Natural killer cell (primary cell): ENCODE measurements around the gene RFX4. TPM values are rescaled to one million over a fixed set of nuclear protein-coding genes. Genes with fewer than 3 reads are reported as not detected.

Experiments used
- ATAC-seq, 3 donors: fragments of 150-1000 bp in 2 of 3; fragments of 200-7000 bp in 1 of 3; cut with Tn5 transposase; 1 replicate in 1 of 3; 2 replicates in 2 of 3; pipeline ENCODE4 v1.10.0; 2021; ENCODE audit warnings: mild to moderate bottlenecking in 2 of 3, moderate library complexity in 2 of 3
- DNase-seq, 2 donors: peaks; one replicate each; pipeline versions ENCODE4 v3.0.0 to v3.0.0-alpha.2; 2013 to 2021; ENCODE audit warnings: mixed read lengths in 1 of 2
- H3K27ac ChIP-seq: one replicate; pipeline ENCODE4 v1.5.1; 2013; ENCODE audit warnings: mild to moderate bottlenecking, low read length
- H3K27me3 ChIP-seq: one replicate; pipeline ENCODE4 v1.6.1; 2013; ENCODE audit warnings: low read length; ENCODE audit not compliant: control insufficient read depth, insufficient read depth
- H3K36me3 ChIP-seq: one replicate; pipeline ENCODE4 v1.6.1; 2013; ENCODE audit warnings: low read length; ENCODE audit not compliant: control insufficient read depth, insufficient read depth
- H3K4me1 ChIP-seq: one replicate; pipeline ENCODE4 v1.6.1; 2013; ENCODE audit warnings: low read length; ENCODE audit not compliant: control insufficient read depth, insufficient read depth
- H3K4me3 ChIP-seq: one replicate; pipeline ENCODE4 v1.5.1; 2013; ENCODE audit warnings: low read length
- H3K9me3 ChIP-seq: one replicate; pipeline ENCODE4 v1.6.1; 2013; ENCODE audit warnings: low read length; ENCODE audit not compliant: control insufficient read depth, insufficient read depth
- H3K27ac Mint-ChIP-seq, 2 donors: one replicate each; pipeline ENCODE4 v1.8.0; 2022; ENCODE audit warnings: mild to moderate bottlenecking in 2 of 2, mixed read lengths in 2 of 2, moderate library complexity in 1 of 2
- H3K27me3 Mint-ChIP-seq, 2 donors: one replicate each; pipeline ENCODE4 v1.8.0; 2022; ENCODE audit warnings: low read depth in 2 of 2, mixed read lengths in 2 of 2
- H3K36me3 Mint-ChIP-seq: one replicate; pipeline ENCODE4 v1.8.0; 2022; ENCODE audit warnings: mixed read lengths
- H3K4me1 Mint-ChIP-seq, 2 donors: one replicate each; pipeline ENCODE4 v1.8.0; 2022; ENCODE audit warnings: mixed read lengths in 2 of 2
- H3K4me3 Mint-ChIP-seq: one replicate; pipeline ENCODE4 v1.8.0; 2022; ENCODE audit warnings: mild to moderate bottlenecking, moderate library complexity, mixed read lengths
- H3K9me3 Mint-ChIP-seq, 2 donors: one replicate each; pipeline ENCODE4 v1.8.0; 2022; ENCODE audit warnings: mixed read lengths in 2 of 2
- WGBS: methylation state at CpG from one replicate; pipeline ENCODE4 v1.1.7; 2013; ENCODE audit warnings: missing lambda C conversion rate; ENCODE audit not compliant: insufficient coverage; 5-methylcytosine and 5-hydroxymethylcytosine counted together
- intact Hi-C: fragments of 100-400 bp; cut with micrococcal nuclease; formaldehyde crosslinking; loops from one replicate; pipeline ENCODE4 v1.14.2; 2022
- total RNA-seq, 4 donors: library from RNA; stranded (reverse); fragments of 120-200 nt in 1 of 4; gene quantifications; one replicate each; pipeline versions ENCODE4 v1.2.3 to v1.2.4, GENCODE V29; 2013 to 2022
- TF ChIP-seq, protein P1 (sequence below): fragments of 200-600 bp; IDR thresholded peaks from one replicate; pipeline ENCODE4 v1.8.0; 2022; ENCODE audit warnings: antibody characterized with exemption

The RFX4 gene
- total RNA-seq, 3 donors from 2014 or later (not counting 1 experiment from before 2014, with no cell fraction given) = not detected

GRCh38 chr12:106631797-106632196 is 49.0 kb downstream of the RFX4 start:
- Histone ChIP-seq H3K27ac (no peak overlapping the region), H3K9me3 (no peaks in the 10 kb centered on the region), H3K36me3 (no peaks in the 10 kb centered on the region), H3K4me1 (no peaks in the 10 kb centered on the region), H3K27me3 (no peaks in the 10 kb centered on the region), H3K4me3 (no peak overlapping the region)
- Mint-ChIP-seq H3K4me3 (no peak overlapping the region), H3K27me3 (peaks cover 13 to 23% of the 10 kb centered on the region in 2 donors), H3K27ac (no peak overlapping the region), H3K4me1 (no peaks in the 10 kb centered on the region), H3K36me3 (no peaks in the 10 kb centered on the region), H3K9me3 (no peaks in the 10 kb centered on the region)
- intact Hi-C loops = no loop called here
- TF ChIP-seq, protein P1, sequence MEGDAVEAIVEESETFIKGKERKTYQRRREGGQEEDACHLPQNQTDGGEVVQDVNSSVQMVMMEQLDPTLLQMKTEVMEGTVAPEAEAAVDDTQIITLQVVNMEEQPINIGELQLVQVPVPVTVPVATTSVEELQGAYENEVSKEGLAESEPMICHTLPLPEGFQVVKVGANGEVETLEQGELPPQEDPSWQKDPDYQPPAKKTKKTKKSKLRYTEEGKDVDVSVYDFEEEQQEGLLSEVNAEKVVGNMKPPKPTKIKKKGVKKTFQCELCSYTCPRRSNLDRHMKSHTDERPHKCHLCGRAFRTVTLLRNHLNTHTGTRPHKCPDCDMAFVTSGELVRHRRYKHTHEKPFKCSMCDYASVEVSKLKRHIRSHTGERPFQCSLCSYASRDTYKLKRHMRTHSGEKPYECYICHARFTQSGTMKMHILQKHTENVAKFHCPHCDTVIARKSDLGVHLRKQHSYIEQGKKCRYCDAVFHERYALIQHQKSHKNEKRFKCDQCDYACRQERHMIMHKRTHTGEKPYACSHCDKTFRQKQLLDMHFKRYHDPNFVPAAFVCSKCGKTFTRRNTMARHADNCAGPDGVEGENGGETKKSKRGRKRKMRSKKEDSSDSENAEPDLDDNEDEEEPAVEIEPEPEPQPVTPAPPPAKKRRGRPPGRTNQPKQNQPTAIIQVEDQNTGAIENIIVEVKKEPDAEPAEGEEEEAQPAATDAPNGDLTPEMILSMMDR = no peak
- DNase-seq = no peak
- 58% methylated on average over 2 of the region's 2 CpGs for WGBS
- ATAC-seq = no peak

DNA sequence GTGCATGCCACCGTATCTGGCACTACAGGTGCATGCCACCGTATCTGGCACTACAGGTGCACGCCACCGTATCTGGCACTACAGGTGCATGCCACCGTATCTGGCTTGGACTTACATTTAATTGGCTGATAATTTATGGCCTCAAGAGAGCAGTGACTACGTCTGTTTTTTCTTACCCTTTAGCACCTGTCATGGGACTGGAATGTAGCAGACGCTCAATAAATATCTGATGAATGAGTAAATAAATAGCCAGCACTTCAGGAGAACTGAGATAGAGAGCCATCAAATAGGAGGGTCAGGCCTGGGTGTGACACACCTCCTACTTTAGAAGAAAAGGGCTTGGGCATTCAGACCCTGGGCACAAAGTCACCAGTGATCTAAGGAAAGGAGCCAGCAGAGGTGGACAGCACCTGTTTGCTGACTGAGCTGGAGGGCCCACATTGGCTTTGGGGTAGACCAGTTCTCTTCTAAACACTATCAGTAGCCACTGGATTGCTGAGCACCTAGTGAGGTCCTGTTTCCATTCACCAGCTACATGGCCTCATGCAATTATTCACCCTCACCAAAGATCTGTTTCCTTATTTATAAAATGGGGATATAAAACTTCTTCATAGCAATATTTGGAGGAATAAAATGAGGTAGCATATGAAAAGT is 50.1 kb downstream of the RFX4 start:
- H3K4me1 Mint-ChIP-seq = no peaks in the 10 kb centered on the region
- TF ChIP-seq, protein P1 = no peak
- H3K27me3 Mint-ChIP-seq = peaks cover 13 to 17% of the 10 kb centered on the region in 2 donors
- H3K27me3 ChIP-seq = no peaks in the 10 kb centered on the region
- H3K4me1 ChIP-seq = no peaks in the 10 kb centered on the region
- H3K4me3 Mint-ChIP-seq = no peak overlapping the region
- DNase-seq (no peak), ATAC-seq (no peak)
- H3K9me3 Mint-ChIP-seq = no peaks in the 10 kb centered on the region
- 79% methylated on average over 7 of the region's 7 CpGs for WGBS
- H3K36me3 ChIP-seq = no peaks in the 10 kb centered on the region
- intact Hi-C loops = no loop called here
- no peaks in the 10 kb centered on the region for H3K36me3 Mint-ChIP-seq
- no peak overlapping the region for H3K27ac Mint-ChIP-seq
- H3K9me3 ChIP-seq = no peaks in the 10 kb centered on the region
- H3K4me3 ChIP-seq = no peak overlapping the region
- H3K27ac ChIP-seq = no peak overlapping the region

DNA sequence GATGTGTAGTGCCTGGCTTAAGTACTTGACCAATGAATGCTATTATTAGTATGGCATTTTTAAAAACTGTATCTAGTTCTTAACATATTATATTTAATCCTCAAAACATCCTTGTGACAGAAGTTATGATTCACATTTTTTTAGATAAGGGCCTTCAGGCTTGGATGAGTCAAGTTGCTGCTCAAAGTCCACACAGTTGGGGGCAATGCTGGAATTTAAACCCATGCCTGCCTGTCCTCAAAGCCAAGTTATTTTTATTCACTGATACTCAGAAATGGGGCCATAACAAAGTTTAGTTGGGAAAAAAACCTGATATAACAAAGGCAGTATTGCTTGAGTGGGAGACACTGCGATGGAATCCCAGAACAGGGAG is 50.6 kb downstream of the RFX4 start:
- H3K27me3 Mint-ChIP-seq = peaks cover 13 to 17% of the 10 kb centered on the region in 2 donors
- H3K9me3 Mint-ChIP-seq = no peaks in the 10 kb centered on the region

More for the DNA sequence above, 50.6 kb downstream of the RFX4 start:
- Histone ChIP-seq H3K9me3 (no peaks in the 10 kb centered on the region), H3K4me3 (no peak overlapping the region), H3K27ac (no peak overlapping the region), H3K4me1 (no peaks in the 10 kb centered on the region), H3K36me3 (no peaks in the 10 kb centered on the region), H3K27me3 (no peaks in the 10 kb centered on the region)
- TF ChIP-seq, protein P1 = no peak
- H3K4me1 Mint-ChIP-seq = no peaks in the 10 kb centered on the region
- no peak overlapping the region for H3K4me3 Mint-ChIP-seq
- DNase-seq = no peak
- WGBS = 86% methylated on average over 1 of the region's 1 CpG
- intact Hi-C loops = no loop called here
- ATAC-seq = no peak
- no peaks in the 10 kb centered on the region for H3K36me3 Mint-ChIP-seq
- H3K27ac Mint-ChIP-seq = no peak overlapping the region
